GM19463 (cell line): ENCODE results near the gene TAF3.
"Not testable (repeated sequence)": the region's sequence is repeated elsewhere in the genome, so short reads cannot be mapped to it uniquely, and the experiment has no call there.

ENCODE experiments used
- ATAC-seq: cut with Tn5 transposase; IDR thresholded peaks from one replicate; pipeline ENCODE4 v1.9.1; 2021; ENCODE audit warnings: mild to moderate bottlenecking, moderate library complexity; ENCODE audit not compliant: unreplicated experiment

Gene TAF3

DNA sequence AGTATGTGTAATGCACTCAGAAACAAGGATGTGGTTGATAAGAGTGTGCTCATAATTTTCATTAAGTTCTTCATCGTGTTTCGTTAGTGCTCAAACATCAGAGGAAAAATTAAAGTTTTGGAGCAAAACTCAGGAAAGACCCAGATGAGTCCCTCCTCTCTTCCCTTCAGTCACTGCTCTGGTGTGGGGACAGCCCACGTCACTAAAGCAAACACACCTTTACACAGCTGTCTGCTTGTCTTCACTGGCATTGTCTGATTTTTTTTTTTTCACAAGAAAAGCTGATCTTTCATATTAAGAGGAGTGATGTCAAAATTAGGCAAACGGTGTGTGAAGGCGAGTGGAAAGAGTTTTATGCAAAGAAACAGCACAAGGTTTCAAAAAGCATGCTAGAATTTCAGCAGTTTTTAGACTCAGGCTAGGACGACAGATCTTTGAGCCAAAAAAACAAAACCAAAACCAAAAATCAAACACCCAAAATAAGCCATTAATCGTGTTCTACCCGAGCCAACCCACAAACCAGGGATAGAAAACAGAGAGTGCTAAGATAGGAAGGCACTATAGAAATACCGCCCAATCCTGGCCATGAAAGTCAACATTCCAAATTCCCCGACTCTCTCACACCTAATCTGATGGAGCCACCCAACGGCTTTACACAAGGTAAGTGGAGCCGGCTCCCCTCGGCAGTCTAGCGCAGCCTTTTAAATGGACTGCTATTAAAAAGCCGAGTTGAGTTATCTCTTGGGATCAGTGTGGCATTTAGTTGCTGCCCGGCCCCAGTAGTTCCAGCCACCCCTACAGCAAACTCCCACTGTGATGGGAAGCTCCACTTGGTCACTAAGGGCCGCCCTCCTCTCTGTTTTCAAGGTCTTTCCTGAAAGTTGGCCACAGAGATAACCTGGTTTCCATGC, 208.3 kb downstream of the TAF3 start:
- no peak for ATAC-seq

- ATAC-seq, result not testable (repeated sequence)
Observed at GRCh38 chr10:8031211-8031610, 212.9 kb downstream of the TAF3 start.

DNA sequence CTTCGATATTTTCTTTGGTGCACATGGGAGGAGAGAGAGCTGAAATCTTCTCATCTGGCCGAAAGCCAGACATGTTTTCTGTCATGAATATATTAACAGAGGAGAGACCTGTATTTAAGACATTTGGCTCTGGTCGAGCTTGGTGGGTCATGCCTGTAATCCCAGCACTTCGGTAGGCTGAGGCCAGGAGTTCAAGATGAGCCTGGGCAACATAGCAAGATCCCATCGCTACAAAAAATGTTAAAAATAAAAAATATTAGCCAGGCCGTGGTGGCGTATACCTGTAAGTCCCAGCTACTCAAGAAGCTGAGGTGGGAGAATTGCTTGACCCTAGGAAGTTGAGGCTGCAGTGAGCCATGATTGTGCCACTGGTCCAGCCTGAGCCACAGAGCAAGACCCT, 214.3 kb downstream of the TAF3 start:
- ATAC-seq, result no peak

- no peak for ATAC-seq
Observed at GRCh38 chr10:8033812-8034465, 215.6 kb downstream of the TAF3 start.

DNA sequence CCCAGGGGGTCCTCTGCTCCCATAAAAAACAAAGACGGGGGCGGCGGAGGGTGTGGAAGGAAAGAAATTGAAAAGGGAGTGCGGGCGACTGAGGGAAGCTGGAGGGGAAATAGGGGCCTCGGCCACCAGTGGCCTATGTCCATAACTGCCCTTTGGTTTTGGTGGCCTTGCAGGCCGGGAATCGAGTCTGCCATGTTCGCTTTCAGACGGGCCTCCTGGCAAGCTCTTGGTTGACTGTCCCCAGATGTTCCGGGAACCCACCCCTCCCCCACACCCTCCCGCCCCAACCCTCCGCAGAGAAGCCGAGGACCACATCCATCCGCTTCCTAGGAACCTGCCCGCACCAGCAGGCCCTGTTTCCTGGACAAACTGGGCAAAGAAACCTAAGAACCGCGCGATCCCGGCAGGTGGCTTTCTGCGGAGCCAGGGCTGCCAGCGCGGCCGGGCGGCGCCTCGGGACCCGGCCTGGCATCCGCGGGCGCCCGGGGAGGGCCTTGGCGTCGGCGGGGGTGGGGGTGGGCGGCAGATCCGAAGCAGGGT, 216.2 kb downstream of the TAF3 start:
- ATAC-seq, result no peak

DNA sequence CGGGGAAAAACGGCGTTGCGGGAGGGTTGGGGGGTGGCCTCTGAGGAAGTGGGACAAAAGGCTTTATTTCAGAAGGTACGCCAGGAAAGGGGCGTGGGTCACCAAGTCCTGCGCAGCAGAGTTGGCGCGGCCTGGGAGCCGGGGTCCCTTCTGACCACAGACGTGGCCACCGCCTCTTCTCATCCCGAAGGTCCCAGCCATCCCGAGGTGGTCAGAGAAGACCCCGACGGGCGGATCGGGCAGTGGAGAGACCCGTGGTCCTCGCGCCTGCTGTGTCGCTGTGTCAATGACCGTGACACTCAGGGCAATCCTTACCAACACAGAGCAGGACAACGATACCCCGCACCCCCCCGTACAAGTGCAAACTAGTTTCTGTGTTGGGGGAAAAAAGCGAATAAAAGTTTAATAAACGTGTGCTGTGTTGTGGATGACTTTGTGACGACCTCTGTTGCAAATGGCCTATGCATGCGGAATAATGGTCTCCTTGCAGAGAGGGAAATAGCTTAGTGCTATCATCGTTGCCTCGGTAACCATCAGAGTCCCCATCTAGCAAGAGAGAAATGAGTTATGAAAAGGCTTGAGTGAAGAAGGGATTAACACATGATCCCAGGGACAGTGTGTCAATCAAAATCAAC, 216.8 kb downstream of the TAF3 start:
- ATAC-seq, result no peak

DNA sequence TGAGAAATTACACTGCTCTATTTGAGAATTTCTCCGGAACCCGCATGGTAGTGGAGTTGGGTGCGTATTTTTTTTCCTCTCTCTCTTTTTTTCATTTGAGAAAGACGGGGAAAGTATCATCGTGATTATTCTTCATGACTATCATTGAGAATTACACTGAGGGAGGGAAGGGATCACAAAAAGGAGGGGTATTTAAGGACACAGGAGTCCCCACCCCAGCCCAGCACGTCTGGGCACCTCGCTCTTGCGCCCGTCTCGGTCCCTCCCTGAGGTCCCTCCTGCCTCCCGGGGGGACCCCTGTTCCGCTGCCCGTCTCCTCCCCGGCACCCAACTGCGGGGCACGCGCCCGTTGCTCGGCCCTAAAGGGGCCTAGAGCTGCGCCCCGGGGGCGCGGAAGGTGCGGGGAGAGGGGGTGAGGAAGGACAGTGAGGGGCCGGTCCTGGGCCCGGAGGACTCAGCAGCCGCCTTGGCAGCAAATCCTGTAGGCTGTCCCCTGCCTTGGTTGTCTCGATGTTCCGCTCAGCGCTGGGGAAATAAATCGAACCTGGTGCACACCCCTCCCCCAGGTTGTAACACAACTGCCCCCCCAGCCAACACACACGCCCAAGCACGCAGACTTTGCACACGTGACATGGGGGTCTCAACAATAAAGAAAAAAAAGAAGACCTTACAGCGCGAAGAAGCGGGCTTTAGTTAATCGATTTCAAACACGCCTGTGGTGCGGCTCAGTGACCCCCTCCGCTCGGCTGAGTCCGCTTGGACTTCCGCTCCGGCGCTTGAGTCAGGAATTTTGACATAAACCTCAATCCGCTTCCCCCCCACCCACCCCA, 217.6 kb downstream of the TAF3 start:
- no peak for ATAC-seq

GRCh38 chr10:8036506-8037198, 218.3 kb downstream of the TAF3 start:
- no peak for ATAC-seq

DNA sequence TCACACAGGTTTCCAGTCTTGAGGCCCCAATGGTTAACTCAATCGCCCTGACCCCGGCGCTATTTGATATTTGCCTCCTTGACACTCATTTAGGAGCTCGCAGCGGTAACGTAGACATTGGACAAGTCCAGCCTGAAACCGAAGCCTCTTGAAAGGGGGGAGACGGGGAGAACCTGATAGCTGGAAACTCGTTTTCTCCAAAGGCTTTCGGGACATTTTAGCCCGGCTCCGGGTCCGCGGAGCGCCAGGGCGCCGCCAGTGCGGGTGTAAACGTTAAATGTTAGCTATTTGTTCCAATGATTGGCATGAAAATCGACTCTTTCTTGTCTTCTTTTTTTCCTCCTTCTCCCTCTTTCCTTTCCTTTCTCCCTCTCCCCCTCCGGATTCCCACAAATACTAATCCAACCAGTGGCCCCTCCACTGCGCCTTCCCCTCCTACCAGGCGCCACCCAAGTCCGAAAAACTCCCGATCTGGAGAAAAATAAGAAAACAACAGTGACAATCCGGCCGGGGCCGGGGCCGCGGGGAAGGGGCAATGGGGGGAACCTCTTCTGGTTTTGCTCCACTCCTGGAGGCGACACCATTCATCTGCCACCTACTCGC, 219.0 kb downstream of the TAF3 start:
- no peak for ATAC-seq

GRCh38 chr10:8037941-8038894, 219.9 kb downstream of the TAF3 start:
- ATAC-seq, result no peak

DNA sequence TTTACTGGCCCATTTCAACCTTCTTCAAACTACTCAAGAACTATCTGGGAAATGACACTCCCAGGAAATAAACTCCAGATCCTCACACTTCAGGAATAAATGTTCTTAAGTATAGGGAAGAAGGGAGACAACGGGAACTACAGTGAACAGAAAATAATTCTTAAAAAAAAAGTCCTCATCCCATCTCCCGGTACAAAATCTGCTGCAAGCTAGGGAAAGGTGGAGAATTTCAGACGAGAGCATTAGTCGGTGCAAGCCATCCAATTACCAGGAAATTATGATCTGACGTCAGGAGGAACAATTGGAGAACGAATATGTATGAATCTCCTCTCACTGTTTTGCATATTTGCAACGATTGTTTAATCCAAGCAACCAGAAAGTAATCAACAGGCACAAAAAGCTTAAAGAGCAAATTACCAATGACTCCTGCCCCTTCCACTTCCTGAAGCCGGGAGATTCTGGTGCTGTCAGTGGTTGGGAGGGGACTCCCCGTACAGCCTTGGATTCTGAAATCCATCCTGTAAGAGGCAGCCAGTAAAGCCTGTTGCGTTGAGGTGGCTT, 221.1 kb downstream of the TAF3 start:
- ATAC-seq, result no peak

DNA sequence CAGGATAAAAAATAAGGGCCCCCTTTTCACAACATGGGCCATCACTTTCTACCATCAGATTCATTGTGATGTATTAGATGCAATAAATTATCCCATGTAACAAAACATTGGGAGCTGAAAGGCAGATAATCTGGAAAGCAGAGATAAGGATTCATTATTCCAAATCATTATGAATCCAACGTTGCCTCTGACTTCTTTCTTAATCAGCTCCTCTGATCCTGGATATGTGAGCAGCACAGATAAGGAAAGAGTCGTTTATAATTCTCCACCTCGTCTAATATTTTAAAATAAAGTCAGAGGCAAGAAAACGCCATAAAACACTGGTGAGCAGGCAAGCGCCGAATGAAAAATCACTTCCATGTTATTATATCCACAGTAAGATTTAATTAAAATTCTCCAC, 222.3 kb downstream of the TAF3 start:
- no peak for ATAC-seq

GRCh38 chr10:8041284-8041991, 223.1 kb downstream of the TAF3 start:
- no peak for ATAC-seq

DNA sequence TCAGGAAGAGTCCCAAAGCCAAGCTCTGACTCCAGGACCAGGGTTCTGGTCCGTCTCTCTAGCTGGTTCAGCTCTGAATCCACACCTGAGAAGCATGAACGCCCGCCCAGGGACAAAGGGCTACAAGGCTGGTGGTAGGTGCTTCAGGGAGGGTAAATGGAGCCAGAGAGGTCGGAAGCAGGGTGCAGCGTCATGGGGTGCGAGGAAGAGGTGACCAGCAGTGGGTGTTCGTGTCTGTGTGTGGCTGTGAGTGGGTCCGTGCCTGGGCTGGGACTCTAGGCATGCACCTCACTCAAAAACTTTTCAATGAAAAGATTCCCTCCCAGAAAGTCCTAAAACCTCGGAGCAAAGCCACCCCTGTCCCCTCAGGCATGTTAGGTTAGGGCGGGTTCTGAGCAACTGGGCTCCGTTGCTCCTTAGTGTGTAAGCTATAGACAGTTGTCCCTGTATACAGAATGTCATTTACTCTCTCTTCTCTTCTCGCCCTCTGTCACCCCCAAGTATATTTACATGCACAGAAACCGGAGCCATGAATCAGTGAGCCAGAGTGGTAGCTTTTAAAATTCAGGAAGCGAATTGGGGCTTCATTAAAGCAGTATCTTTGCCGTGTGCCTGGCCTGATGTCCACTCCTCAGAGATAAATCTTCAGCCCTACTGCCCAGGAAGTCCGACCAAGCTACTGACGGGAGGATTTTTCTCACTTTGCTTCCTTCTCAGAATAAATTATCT, 223.9 kb downstream of the TAF3 start:
- no peak for ATAC-seq

DNA sequence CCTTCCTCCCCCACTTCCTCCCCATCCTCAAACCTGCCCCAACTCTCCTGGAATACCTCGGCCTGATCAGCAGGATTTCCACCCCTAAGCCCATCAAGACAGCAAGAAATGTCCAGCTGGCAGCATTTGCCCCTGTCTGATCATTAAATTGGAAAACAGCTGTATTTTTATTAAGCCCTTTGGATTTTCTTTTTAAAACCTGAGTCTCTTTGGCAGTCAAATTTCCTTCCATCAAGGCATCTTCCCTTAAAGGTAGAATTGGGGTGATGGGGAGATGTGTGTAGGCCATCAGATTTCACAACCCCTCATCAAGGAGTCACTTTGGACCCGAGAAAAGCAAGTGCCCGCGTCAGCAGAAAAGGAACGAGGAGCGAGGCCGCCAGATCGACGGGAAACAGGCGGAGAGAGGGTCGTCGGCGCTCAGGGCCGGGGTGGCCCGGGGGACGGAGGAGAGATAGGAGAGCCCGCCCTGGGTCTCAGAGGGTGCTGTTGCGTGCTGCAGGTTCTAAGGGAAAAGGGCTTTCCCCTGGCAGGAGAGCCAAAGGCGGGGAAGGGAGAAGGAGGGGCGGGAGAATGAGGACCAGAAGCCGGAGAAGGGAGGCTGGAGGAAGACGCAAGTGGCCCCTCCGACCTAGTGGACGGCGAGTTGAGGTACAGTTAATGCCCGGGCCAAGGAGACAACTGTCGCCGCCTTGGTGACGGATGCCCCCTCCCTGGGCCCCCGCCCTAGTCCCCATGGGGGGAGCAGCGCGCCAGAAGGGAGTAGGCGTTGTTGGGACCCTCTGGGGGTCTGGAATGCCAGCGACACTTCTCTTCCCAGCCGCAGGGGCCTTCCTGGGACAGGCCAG, 224.6 kb downstream of the TAF3 start:
- no peak for ATAC-seq
